KMS-11 (cell line): Measurements from ENCODE around the gene PRPSAP1.
"Not testable (repeated sequence)": the region's sequence is repeated elsewhere in the genome, so short reads cannot be mapped to it uniquely, and the experiment has no call there.

Experiments
- H2AFZ ChIP-seq: fragments of 200-600 bp; sonication (generic); 2 replicates; pipeline ENCODE4 v1.6.1; 2016; ENCODE audit warnings: antibody characterized with exemption, mixed run types, low read depth
- H3K27ac ChIP-seq: fragments of 200-600 bp; sonication (generic); 2 replicates; pipeline ENCODE4 v1.6.1; 2016; ENCODE audit warnings: mild to moderate bottlenecking, mixed run types
- H3K27me3 ChIP-seq: fragments of 200-600 bp; sonication (generic); 2 replicates; pipeline ENCODE4 v1.6.1; 2017; ENCODE audit warnings: mild to moderate bottlenecking, low read depth, mixed run types, moderate library complexity; ENCODE audit not compliant: insufficient read depth
- H3K36me3 ChIP-seq: fragments of 200-600 bp; sonication (generic); 2 replicates; pipeline ENCODE4 v1.6.1; 2017; ENCODE audit warnings: mild to moderate bottlenecking, mixed run types; ENCODE audit not compliant: insufficient read depth
- H3K4me1 ChIP-seq: fragments of 200-600 bp; sonication (generic); 2 replicates; pipeline ENCODE4 v1.6.1; 2016; ENCODE audit warnings: mild to moderate bottlenecking, low read depth, mixed run types; ENCODE audit not compliant: poor library complexity, severe bottlenecking
- H3K4me2 ChIP-seq: fragments of 200-600 bp; sonication (generic); 2 replicates; pipeline ENCODE4 v1.7.0; 2016; ENCODE audit warnings: mild to moderate bottlenecking, mixed run types
- H3K4me3 ChIP-seq: fragments of 200-600 bp; sonication (generic); IDR thresholded peaks from 2 replicates; pipeline ENCODE4 v1.6.1; 2017; ENCODE audit warnings: low read depth, low read length, mixed read lengths; ENCODE audit not compliant: insufficient read depth
- H3K79me2 ChIP-seq: fragments of 200-600 bp; sonication (generic); 2 replicates; pipeline ENCODE4 v1.6.1; 2016; ENCODE audit warnings: low read depth, mixed run types; ENCODE audit not compliant: insufficient read depth
- H3K9ac ChIP-seq: fragments of 200-600 bp; sonication (generic); 2 replicates; pipeline ENCODE4 v1.6.1; 2016; ENCODE audit warnings: mild to moderate bottlenecking, mixed run types
- H4K20me1 ChIP-seq: fragments of 200-600 bp; sonication (generic); 2 replicates; pipeline ENCODE4 v1.6.1; 2016; ENCODE audit warnings: mild to moderate bottlenecking, mixed run types; ENCODE audit not compliant: insufficient read depth
- TF ChIP-seq, protein P1 (sequence below): fragments of 200-600 bp; sonication (generic); conservative IDR thresholded peaks from 2 replicates; pipeline ENCODE4 v1.6.1; 2017; ENCODE audit warnings: low read depth, mild to moderate bottlenecking, antibody characterized with exemption, low read length, moderate library complexity, mixed read lengths

The PRPSAP1 gene

DNA sequence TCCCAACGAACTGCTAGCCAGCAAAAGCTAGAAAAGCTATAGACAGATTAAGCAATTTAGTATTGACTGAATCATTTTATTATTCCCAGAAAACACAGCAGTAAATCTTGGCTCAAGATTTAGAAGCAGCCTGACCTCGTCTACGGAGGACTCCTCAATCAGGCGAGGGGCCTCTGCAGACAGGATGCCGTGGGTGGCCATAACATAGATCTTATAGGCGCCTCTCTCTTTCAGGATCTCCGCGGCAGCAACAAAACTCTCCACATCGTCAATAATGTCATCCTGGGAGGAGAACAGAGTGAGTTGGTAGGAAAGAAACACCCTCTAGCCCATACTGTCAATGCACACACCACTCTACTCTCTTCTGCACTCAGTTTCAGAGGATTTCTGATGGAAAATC, 41.0 kb downstream of the PRPSAP1 start:
- H3K4me1 ChIP-seq: no peaks in the 10 kb centered on the region
- no peaks in the 10 kb centered on the region for H4K20me1 ChIP-seq
- no peak overlapping the region for H2AFZ ChIP-seq
- H3K4me2 ChIP-seq: no peak overlapping the region
- no peak overlapping the region for H3K9ac ChIP-seq
- no peaks in the 10 kb centered on the region for H3K27me3 ChIP-seq
- H3K79me2 ChIP-seq: no peaks in the 10 kb centered on the region
- H3K36me3 ChIP-seq: no peaks in the 10 kb centered on the region
- H3K4me3 ChIP-seq: no peak overlapping the region
- TF ChIP-seq, protein P1, sequence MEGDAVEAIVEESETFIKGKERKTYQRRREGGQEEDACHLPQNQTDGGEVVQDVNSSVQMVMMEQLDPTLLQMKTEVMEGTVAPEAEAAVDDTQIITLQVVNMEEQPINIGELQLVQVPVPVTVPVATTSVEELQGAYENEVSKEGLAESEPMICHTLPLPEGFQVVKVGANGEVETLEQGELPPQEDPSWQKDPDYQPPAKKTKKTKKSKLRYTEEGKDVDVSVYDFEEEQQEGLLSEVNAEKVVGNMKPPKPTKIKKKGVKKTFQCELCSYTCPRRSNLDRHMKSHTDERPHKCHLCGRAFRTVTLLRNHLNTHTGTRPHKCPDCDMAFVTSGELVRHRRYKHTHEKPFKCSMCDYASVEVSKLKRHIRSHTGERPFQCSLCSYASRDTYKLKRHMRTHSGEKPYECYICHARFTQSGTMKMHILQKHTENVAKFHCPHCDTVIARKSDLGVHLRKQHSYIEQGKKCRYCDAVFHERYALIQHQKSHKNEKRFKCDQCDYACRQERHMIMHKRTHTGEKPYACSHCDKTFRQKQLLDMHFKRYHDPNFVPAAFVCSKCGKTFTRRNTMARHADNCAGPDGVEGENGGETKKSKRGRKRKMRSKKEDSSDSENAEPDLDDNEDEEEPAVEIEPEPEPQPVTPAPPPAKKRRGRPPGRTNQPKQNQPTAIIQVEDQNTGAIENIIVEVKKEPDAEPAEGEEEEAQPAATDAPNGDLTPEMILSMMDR: no peak
- no peak overlapping the region for H3K27ac ChIP-seq

- Histone ChIP-seq H3K79me2 (no peaks in the 10 kb centered on the region), H3K4me2 (no peak overlapping the region), H3K27ac (no peak overlapping the region), H3K27me3 (no peaks in the 10 kb centered on the region), H4K20me1 (no peaks in the 10 kb centered on the region), H3K4me1 (no peaks in the 10 kb centered on the region), H2AFZ (no peak overlapping the region), H3K9ac (no peak overlapping the region), H3K36me3 (no peaks in the 10 kb centered on the region), H3K4me3 (no peak overlapping the region)
- TF ChIP-seq, protein P1: no peak
Measured at GRCh38 chr17:76309461-76309860, 44.3 kb downstream of the PRPSAP1 start.

DNA sequence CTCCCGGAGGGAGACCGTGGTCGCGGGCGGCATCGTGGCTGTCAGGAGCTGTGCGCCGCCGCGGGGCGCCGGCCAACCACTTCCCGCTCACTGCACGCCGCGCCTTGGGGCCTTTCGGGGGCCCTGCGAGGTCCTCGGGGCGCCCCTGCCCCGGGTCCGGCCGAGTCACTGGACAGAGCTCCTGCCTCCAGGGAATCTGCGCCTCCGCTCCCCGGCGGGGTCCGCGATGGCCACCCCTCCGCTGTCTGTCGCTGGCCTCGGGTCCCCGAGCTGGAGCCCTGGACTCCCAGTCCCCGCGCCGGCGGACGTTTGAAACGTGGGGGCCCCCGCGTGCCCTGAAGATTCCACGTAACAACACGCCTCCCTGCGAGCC, 45.8 kb downstream of the PRPSAP1 start, which contains the start of gene QRICH2:
Gene QRICH2, minus strand, starts transcription at position 311 of the 373 bp plus-strand sequence. Its CDS starts 278 bp downstream, at position 33.
- TF ChIP-seq, protein P1: no peak
- no peak within 1 kb of the TSS for H3K9ac ChIP-seq
- no peak within 1 kb of the TSS for H2AFZ ChIP-seq
- H3K79me2 ChIP-seq: no peaks in the 10 kb centered on the region
- H3K36me3 ChIP-seq: no peaks in the 10 kb centered on the region
- H3K27ac ChIP-seq: no peak within 1 kb of the TSS
- no peaks in the 10 kb centered on the region for H3K27me3 ChIP-seq
- no peak within 1 kb of the TSS for H3K4me3 ChIP-seq
- H4K20me1 ChIP-seq: no peaks in the 10 kb centered on the region
- no peak within 1 kb of the TSS for H3K4me2 ChIP-seq
- H3K4me1 ChIP-seq: peaks cover 3% of the 10 kb centered on the region

DNA sequence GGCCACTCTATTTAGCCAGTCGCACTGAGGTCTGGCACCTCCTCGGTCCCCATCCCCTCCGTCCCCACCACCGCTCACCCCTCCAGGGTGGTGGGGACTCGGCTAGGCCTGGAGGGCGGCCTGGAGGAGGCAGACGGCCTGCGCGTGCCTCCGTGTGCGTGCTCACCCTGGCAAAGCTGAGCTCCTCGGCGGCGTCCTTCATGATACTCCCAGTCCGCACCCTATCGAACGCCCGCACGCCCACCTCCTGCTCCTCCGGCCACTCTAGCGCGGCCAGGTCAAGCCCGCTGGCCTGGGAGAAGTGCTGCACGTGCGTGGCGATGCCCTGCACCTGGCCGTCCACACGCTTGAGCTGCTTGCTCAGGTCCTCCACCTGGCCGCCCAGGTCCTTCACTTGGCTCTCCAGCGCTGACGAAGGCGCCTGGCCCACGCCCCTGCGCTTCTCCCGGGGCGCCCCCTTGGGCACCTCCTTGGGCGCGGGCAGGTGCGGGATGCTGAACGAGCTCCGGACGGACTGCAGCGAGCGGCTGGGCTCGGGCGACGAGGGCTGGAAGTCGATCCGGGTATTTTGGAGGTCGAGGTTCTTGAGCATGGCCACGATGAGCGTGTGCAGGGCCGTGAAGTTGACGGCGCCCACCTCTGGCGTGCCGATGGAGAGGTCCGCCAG, 46.3 kb downstream of the PRPSAP1 start:
- H3K79me2 ChIP-seq: no peaks in the 10 kb centered on the region
- no peak overlapping the region for H3K4me3 ChIP-seq
- H3K4me1 ChIP-seq: peaks cover 3% of the 10 kb centered on the region
- TF ChIP-seq, protein P1: no peak
- H3K9ac ChIP-seq: no peak overlapping the region
- H4K20me1 ChIP-seq: no peaks in the 10 kb centered on the region
- H3K36me3 ChIP-seq: no peaks in the 10 kb centered on the region
- no peak overlapping the region for H3K27ac ChIP-seq
- H3K27me3 ChIP-seq: no peaks in the 10 kb centered on the region
- H2AFZ ChIP-seq: no peak overlapping the region
- no peak overlapping the region for H3K4me2 ChIP-seq

- not testable (repeated sequence) for H3K4me2 ChIP-seq, H3K9ac ChIP-seq, H2AFZ ChIP-seq, H4K20me1 ChIP-seq, H3K4me3 ChIP-seq, H3K36me3 ChIP-seq, H3K27ac ChIP-seq, H3K27me3 ChIP-seq, H3K4me1 ChIP-seq, H3K79me2 ChIP-seq
Measured at GRCh38 chr17:76305135-76305454, 48.6 kb downstream of the PRPSAP1 start.
